SHP77 (cell line): Measurements from ENCODE around the gene GLRX5.
"Not testable (repeated sequence)": the region's sequence is repeated elsewhere in the genome, so short reads cannot be mapped to it uniquely, and the experiment has no call there.

Experiments
- DNase-seq, 2 experiments: peaks; one replicate each; lab custom pipeline; 2025; lab: John Stamatoyannopoulos, UW

GLRX5 gene

DNA sequence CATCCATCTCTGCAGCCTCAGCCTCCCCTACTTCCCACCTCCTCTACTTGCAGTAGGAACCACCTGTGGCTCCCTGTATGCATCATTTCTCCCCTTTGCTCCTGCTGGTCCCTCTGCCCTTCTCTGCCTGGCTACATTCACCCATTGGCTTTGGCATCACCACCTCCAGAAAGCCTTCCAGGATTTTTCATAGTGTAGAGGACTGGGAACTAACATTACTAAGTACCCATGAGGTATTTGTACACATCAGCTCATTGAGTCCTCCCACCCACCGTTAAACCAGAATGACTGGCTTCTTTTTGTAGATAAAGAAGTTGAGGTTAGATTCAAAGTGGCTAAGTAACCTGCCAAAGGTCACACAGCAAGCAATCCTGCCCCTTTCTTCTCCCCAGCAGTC is 35.5 kb upstream of the GLRX5 start:
- no peak for DNase-seq

DNA sequence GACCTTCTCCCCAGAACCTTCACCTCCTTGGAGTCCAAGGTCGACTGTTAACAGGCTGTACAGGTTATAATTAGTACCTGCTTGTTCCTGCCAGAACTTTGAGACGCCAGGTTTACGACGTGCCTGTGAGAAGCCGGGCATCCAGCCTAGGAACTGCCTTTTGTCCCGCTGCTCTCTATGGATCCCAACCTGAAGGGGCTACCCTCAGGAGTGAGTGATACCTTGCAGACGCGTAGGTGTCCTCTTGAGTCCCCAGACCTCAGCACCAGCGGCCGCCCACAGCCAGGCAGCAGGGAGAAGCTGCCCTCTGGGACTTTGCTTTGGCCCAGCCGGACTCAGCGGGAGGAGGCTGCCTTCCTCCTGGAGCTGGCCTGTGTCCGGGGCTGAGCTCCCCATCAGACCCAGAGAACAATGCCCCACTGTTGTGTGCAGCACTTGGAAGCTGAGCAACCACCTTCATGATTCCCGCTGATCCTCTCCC is 34.6 kb upstream of the GLRX5 start:
- no peak for DNase-seq

DNA sequence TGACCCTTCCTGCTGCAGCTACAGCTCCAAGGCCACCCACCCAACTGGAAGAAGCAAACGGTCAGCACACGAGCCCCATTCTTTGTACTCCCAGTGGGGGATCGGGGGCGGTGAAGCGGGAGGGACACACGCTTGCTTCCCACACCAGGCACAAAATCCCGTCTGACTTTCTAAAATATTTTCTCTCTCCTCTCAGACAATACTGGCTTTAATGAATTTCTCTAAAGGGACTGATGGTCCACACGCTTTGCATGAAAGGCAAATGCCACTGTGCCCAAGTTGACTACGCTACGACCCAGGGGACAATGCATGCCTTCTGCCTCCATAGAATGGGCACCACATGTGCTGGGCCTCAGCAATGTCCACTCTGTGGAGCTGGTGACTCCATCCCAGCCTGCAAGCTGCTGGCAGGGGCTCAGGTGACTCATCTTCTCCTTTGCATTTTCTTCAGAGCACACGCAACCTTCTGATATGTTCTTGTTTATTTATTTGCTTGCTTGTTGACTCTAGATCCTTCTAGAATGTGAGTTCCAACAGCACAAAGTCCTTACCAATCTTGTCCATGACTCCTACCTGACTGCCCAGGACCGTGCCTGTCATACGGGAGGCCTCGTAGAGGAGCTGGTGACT is 34.0 kb upstream of the GLRX5 start:
- no peak for DNase-seq

DNA sequence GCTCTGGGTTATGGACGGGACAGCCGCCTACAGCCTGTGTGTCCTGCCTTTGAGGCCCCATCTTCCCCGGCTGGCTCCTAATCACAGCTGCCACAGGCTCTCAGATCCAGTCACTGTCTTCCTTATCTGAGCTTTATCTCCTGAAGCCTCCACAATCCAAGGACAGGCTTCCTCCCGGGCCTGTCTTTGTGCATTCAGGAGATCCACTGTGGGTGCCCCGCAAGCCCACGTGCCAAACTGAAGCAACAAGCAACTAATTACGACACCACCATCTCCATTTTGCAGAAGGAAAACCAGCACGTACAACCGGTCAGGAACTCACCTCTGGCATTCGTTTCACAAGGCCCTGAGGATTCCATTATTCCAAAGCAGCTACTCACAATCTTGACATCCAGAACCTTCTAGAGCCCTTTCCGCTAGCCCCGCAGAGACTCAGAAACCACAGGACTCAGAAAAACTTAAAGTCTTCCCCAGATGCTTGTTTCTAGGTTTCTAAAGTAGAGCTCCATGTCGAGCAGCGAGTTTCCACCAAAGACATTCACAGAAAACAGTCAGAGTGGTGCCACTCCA is 32.4 kb upstream of the GLRX5 start:
- DNase-seq: no peak

DNA sequence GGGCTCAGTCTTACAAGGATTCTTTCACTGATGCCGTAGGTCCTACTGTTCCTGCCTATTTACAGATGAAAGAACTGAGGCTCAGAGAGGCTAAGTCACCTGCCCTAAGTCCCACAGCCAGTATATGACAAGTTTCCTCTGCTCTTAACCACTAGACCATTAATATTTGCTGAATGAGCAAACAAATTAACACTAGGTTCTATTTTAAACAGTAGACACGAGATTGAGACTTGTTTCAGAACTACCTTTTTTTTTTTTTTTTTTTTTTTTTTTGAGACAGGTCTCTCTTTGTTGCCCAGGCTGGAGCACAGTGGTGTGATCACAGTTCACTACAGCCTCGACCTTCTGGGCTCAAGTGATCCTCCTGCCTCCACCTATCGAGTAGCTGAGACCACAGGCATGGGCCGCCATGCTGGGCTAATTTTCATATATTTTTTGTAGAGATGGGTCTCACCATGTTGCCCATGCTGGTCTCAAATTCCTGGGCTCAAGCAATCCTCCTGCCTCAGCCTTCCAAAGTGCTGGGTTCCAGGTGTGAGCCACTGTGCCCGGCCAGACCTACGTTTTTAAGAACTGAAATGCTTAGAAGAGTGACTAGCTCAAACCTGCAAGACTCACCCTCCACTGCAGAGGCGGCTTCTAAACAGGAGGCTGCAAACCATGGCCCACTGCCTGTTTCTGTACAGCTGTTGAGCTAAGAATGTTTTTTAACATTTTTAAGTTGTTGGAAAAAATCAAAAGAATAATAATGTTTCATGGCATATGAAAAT is 31.3 kb upstream of the GLRX5 start:
- DNase-seq: no peak

DNA sequence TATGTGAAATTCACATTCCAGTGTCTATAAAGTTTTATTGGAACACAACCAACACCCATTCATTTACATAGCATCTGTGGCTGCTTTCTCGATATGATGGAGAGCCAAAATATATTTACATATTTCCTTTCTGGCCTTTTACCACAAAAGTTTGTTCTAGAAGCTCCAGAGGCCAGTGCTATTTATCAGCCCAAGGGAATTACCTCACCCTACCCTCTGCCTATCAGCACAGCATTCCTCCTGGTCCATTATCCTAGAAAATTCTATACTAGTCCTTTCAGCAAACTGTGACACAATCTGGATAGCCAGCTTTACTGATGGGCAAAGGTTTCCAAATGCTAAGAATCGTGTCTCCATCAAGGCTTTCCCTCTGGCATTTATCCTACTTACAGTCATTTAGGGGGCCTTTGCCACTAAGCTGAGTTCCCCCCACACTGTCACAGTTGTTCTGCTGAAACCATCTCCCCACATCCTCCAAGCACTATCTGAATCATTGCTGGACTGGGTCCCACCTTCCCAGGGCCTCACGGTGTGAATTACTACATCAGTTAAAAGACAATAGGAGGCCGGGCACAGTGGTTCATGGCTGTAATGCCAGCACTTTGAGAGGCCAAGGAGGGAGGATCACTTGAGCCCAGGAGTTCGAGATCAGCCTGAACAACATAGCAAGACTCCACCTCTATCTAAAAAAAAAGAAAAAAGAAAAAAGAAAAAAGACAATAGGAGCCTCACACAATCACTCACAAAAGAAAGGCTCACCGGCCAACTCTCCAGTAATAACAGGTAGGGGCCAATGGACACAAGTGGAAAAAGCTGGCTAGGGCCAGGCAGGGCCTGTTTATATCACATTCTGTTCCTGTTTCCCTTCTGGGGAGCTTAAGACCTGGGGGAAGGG is 30.5 kb upstream of the GLRX5 start:
- DNase-seq: no peak

DNA sequence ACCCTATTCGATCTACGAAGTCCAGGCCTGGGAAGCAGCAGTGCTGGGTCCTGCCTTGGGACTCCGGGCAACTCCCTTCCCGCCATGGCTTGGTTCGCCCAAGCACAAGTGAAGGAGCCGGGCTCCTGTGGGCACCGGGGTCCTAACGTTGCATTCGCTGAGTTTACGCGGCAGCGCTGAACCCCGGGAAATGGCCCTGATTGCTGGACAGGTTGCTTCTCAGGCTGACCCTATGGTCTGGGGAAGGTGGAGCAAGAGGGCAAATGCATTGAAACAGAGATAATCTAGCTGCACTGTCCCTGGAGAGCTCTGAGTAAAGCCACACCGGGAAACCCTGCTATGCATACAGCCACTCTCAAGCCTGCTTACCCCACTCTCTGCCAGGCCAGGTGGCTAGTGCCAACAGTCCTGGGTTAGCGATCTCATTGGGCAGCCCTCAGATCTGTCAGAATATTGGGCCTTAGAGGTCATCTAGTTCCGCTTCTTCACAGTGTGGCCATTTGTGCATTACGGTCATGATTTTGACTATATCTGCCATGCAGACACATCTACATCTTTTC is 29.7 kb upstream of the GLRX5 start:
- no peak for DNase-seq

DNA sequence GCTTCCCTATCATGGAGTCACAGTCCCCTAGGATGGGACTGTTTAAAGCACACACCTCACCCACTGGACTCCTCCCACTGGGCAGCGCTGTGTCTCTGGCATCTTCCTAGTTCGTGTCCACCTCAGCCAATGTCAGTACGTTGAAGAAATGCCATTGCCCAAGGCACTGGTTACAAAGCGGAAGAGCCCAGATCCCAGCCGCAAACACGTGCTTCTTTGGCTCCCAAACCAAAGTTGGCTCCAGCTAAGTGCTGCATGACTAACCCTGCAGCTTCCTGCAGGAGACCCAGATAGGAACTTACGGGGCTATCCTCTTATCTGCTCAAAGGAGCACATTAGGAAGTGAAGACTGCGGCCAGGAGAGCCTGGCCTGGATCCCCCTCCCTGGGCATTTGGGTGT is 27.7 kb upstream of the GLRX5 start:
- DNase-seq: no peak

DNA sequence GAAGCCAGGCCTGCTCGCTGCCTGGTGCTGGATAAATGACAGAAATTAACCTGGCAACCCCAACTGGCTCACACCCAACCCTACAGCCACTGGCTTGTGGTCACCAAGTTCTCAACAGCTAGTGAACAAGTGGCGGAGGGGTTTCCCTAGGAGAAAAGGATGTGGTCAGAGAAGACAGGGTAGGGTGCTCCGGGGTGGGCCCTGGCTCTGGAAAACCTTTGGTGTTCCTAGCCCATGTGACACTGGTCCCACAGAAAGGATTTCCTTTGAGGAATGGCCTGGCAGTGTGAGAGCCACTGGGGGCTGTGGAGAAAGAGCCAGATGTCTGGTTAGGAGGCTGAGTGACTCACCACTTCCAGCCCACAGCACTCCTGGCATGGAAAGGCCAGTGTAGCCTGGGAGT is 27.1 kb upstream of the GLRX5 start:
- no peak for DNase-seq

DNA sequence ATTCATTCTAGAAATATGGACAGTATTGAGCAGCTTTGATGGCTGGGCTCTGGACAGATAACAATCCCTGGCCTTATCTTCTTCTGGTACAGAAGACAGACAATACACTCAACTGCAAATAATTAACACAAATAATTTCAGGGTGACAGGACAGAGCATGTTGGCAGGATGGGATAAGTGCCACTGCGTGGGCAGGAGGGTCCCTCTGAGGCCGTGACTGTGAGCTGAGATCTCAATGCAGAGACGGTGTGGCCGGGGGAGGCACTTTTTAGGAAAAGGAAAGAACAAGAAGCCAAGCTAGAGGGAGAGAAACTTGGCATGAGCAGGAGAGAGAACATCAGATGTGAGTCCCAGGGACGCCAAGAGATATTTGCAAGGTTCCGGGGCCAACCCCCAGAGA is 26.5 kb upstream of the GLRX5 start:
- no peak for DNase-seq

DNA sequence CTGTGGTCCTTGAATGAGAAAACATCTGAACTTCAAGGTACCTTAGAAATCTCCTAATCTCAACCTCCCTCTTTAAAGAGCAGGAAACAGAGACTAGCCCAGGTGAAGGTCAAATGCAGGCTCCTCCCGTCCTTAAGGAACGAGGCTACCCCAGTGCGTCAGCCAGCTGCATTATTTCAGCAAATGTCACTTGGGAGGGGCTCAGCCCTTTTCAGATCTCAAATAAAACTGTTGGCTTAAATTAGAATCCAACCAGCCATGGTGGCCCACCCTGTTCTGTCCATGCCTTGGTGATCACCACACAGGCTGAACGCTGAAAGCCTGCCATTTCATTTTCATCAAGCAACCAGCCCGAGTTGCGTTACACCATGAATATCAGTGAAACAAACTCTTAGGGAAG is 25.4 kb upstream of the GLRX5 start:
- DNase-seq: no peak

DNA sequence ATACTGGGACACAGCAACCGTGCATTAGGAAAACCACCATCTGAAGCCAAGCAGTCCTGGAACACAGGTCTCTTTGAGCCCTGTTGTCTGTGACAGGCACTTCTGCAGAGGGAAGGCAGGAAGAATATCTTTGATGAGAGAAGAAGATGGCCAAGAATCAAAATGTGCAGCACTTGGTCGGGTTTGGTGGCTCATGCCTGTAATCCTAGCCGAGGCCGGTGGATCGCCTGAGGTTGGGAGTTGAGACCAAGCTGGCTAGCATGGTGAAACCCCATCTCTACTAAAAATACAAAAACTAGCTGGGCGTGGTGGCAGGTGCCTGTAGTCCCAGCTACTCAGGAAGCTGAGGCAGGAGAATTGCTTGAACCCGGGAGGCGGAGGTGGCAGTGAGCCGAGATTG is 24.5 kb upstream of the GLRX5 start:
- DNase-seq: not testable (repeated sequence)

DNA sequence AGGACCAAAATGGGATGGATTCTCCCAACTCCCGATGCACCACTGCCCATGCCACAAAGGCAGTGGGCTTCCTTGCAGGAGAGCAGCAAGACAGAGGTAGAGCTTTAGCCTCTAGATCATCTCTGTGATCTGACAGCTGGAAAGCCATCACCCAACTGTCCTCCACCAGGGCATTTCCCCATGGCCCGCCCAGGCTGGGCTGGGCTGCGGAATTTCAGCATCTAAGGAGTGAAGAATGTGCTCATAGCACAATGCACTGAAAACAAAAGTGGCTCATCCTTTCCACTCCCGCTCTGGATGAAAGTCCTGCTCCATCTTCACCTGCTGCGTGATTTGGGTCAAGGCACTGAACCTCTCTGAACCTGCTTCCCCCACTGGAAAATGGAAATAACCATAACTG is 24.0 kb upstream of the GLRX5 start:
- no peak for DNase-seq

DNA sequence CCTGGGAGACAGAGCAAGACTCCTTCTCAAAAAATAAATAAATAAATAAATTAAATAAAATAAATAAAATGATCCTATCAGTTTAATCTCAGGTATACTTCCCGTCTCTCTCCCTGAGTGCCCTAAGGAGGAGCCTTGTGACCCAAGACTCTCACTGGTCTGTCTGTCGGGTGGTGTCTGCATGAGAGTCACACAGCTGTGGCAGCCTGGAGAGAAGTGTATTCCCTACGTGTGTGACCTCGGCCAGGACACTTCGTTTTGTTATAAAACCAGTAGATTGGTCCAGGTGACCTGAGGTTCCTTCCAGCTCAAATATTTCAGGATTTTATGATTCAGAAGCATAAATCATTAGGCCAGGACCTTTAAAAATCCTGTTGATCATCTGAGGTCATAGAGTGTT is 23.2 kb upstream of the GLRX5 start:
- no peak for DNase-seq

DNA sequence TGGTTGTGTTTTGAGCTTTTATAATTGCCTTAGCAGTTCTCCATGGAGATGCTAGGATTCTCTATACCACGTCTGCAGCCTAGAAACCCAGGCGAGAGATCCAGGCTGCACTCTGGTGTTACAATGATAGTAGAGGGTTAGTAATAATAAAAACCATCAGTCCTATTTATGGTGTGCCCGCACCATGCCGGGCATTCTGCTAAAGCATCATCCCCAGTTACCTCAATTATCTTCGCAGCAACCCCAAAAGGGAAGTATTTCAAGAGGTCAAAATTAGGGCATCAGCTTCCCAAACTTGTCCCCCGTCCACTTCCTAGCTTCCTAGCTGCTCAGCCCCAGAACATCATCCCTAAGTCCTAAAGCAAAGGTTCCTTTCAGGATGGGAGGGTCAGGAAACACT is 21.6 kb upstream of the GLRX5 start:
- DNase-seq: no peak

DNA sequence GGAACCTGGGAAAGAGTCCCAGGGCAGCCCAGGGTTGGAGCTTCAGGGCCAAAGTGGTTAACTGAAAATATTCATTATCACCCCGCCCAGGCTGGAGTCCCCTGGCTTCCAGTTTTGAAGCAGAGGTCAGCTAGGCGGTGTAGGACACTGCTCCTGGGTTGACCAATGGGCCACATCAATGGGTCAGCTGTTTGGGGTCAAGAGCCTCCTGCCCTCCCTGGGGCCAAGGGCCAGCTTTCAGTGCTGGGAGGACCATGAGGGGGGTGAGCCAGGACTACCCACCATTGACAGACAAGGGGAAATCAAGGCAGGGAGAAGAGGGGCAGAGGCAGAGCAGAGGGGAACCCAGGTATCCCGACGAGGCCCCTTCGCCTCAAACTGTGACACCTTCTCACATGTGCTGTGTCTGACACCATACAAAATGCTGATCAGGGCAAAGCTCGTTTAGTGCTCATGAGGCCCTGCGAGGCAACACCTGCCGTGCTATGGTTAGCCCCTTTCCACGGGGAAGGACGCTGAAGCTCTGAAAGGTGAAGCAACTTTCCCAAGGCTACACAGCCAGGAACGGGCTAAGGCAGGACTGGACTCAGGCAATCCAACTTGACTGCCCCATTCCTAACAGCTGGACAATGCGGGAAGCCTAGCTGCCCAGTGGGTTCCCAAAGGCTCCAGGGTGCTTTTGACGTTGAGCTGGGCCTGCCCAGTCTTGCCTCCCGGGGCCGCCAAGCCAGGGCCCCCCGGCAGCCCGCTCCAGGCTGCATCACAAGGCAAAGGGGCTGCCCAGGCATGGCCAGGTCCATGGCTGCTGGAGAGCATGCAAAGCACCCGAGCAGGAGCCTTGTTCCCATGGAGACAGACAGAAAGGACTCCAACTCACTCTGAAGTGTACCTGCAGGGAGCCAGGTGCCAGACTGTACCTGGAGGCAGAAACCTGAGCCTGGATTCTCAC is 20.4 kb upstream of the GLRX5 start:
- DNase-seq: no peak

DNA sequence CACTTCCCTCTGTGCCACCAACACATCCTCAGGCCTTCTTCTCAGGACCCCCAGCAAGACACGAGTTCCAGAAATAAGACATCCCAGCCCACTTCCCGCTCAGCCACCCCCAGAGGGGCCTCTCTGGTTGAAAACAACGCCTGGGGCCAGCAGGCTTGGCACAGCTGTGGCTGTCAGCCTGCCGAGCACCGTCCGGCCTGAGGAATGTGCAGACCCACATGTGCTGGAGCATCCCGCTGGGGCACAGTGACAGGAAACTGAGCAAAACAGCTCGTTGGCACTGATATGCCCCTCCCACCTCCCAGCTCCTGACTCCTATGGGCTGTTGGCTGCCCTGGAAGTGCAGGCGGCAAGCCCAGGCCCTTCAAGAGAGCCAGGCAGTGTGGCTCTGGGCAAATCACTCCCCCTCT is 19.8 kb upstream of the GLRX5 start:
- no peak for DNase-seq

DNA sequence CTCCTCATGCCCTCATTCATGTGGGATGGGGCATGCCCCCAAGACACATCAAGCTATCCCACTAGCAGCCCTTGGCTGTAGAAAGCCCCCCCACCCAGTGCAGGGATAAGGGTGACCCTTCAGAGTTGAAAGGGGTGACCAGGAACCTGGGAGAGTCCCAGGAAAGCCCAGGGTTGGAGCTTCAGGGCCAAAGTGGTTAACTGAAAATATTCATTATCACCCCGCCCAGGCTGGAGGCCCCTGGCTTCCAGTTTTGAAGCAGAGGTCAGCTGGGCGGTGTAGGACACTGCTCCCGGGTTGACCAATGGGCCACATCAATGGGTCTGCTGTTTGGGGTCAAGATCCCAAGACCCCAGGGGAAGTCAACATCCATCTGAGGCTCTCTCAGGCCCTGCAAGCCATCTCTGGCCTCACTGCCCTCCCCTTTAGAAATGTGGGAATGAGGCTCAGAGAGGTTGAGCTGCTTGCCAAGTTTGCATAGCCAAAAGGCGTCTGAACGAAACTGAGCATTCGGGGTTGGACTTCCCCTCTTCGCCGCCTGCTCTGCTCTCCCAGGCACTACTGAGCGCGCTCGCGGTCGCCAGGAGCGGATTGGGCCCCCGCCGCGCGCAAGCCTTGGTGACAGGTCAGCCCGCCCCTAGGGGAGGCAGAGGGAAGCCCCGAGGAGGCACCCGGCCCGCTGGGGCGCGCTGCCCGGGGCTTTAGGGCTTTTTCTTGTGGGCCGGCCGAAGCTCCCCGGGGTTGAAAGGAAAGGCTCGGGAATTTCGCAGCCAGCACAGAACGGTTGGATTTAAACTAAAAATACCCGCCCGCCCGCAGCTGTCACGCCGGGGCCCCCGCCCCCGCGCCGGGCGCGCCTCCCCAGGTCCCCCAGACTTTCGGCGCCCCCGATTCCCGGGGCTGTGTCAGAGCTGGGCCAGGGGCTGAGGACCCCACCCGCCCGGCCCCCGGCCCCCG is 19.0 kb upstream of the GLRX5 start:
- no peak for DNase-seq

DNA sequence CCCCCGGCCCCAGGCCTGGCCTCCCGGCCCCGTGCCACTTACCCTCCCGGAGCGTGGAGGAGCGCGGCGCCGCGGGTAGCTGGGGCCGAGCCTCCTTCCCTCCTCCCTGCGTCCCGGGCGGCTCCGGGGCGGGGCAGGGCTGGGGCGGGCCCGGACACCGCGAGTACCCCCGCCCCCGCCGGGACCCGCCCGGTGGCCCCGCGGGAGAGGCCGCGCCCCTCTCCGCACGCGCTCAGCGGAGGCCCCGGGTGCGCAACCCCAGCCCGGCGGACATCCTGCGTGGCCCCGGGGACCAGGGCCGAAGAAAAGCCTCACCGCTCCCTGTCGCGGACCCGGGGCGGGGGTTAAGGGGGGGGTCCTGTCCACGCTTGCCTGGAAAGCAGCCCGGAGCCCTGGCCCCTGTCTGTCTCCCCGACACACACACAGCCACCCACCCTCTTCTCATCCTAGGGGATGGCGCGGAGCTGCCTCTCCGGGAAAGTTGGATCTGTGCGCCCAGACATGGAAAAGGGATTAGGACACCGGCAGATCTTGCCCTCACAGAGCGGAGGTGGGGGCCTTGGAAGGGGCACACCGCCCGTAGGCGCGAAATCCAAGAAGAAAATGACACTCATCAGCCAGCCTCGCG is 18.2 kb upstream of the GLRX5 start, which contains the start of gene SYNE3:
Gene SYNE3, minus strand, starts transcription at position 97 of the 628 bp plus-strand sequence. CDS start 40,829 bp downstream, outside the sequence.
- no peak for DNase-seq
